Germinal center (tissue), 1 donor: ENCODE measurements around the gene BCL7A.

ENCODE experiments used
- DNase-seq: peaks from one replicate; pipeline ENCODE4 v3.0.0; 2012; ENCODE audit warnings: mixed read lengths, low spot score

Gene BCL7A

GRCh38 chr12:122078141-122079032, 56.7 kb downstream of the BCL7A start, which contains the start of gene MLXIP:
TSS of gene MLXIP (plus strand) at chr12:122078756. CDS start at chr12:122078854, 98 bp downstream.
- peak; percentile 95 for DNase-seq

- DNase-seq: no peak
Measured at GRCh38 chr12:122079033-122079531, 57.4 kb downstream of the BCL7A start.

- no peak for DNase-seq
Measured at GRCh38 chr12:122079532-122080081, 57.9 kb downstream of the BCL7A start.

- DNase-seq: no peak
Measured at GRCh38 chr12:122080149-122081082, 58.7 kb downstream of the BCL7A start.

GRCh38 chr12:122081083-122081696, 59.5 kb downstream of the BCL7A start:
- DNase-seq: no peak

GRCh38 chr12:122081697-122082221, 60.1 kb downstream of the BCL7A start:
- DNase-seq: peak; percentile 51

GRCh38 chr12:122082621-122083356, 61.1 kb downstream of the BCL7A start:
- DNase-seq: no peak

- DNase-seq: no peak
Measured at GRCh38 chr12:122084857-122085405, 63.2 kb downstream of the BCL7A start.

- no peak for DNase-seq
Measured at GRCh38 chr12:122085591-122085990, 63.9 kb downstream of the BCL7A start.

GRCh38 chr12:122086116-122086515, 64.4 kb downstream of the BCL7A start:
- no peak for DNase-seq

- no peak for DNase-seq
Measured at GRCh38 chr12:122086641-122087285, 65.1 kb downstream of the BCL7A start.

- no peak for DNase-seq
Measured at GRCh38 chr12:122087431-122088178, 65.9 kb downstream of the BCL7A start.

- no peak for DNase-seq
Measured at GRCh38 chr12:122088179-122088810, 66.6 kb downstream of the BCL7A start.

- no peak for DNase-seq
Measured at GRCh38 chr12:122089077-122089476, 67.4 kb downstream of the BCL7A start.

- no peak for DNase-seq
Measured at GRCh38 chr12:122090759-122091515, 69.3 kb downstream of the BCL7A start.

- no peak for DNase-seq
Measured at GRCh38 chr12:122093098-122093883, 71.6 kb downstream of the BCL7A start.

GRCh38 chr12:122094137-122094734, 72.6 kb downstream of the BCL7A start:
- DNase-seq: no peak
